PC-9 (cell line): ENCODE data around the gene SHC2. TPM values are rescaled to one million over a fixed set of nuclear protein-coding genes. Genes with fewer than 3 reads are reported as not detected.

ENCODE experiments used
- BruUV-seq: library from RNA; stranded (reverse); fragments of 400-500 nt; replicated peaks from 2 replicates; lab custom pipeline; 2021; lab: Mats Ljungman, UMichigan
- CTCF ChIA-PET: fragments of 300-600 bp; sonication (Branson Sonifier 250); formaldehyde crosslinking; loops from one replicate; lab custom pipeline; 2022; ENCODE audit warnings: antibody characterized with exemption; lab: Charles Lee
- POLR2A ChIA-PET: fragments of 300-600 bp; sonication (Branson Sonifier 250); formaldehyde crosslinking; loops from one replicate; lab custom pipeline; 2022; ENCODE audit warnings: antibody characterized with exemption; ENCODE audit not compliant: unreplicated experiment; lab: Charles Lee
- DNase-seq, 2 experiments: peaks; one replicate each; pipeline versions ENCODE4 v3.0.0 to v3.0.0-alpha.2; 2015 to 2022; ENCODE audit warnings: mixed read lengths in 1 of 2
- H2AFZ ChIP-seq: fragments of 200-600 bp; sonication (generic); 2 replicates; pipeline ENCODE4 v1.8.1; 2017; ENCODE audit warnings: antibody characterized with exemption
- H3F3A ChIP-seq: fragments of 200-600 bp; sonication (generic); 2 replicates; pipeline ENCODE4 v1.8.1; 2017; ENCODE audit warnings: antibody characterized with exemption, mild to moderate bottlenecking, low read depth; ENCODE audit not compliant: insufficient read depth
- H3K27ac ChIP-seq: fragments of 200-600 bp; sonication (generic); 2 replicates; pipeline ENCODE4 v1.6.1; 2016; ENCODE audit warnings: mixed run types
- H3K27me3 ChIP-seq: fragments of 200-600 bp; sonication (generic); 2 replicates; pipeline ENCODE4 v1.6.1; 2016; ENCODE audit warnings: low read depth, mixed run types; ENCODE audit not compliant: insufficient read depth
- H3K36me3 ChIP-seq: fragments of 200-600 bp; sonication (generic); 2 replicates; pipeline ENCODE4 v1.6.1; 2016; ENCODE audit warnings: low read depth, mixed run types
- H3K4me1 ChIP-seq: fragments of 200-600 bp; sonication (generic); replicated peaks from 2 replicates; pipeline ENCODE4 v1.6.1; 2016; ENCODE audit warnings: mixed run types; ENCODE audit not compliant: insufficient read depth
- H3K4me2 ChIP-seq: fragments of 200-600 bp; sonication (generic); 2 replicates; pipeline ENCODE4 v1.6.1; 2017; ENCODE audit warnings: mixed run types
- H3K4me3 ChIP-seq: fragments of 200-600 bp; sonication (generic); 2 replicates; pipeline ENCODE4 v1.6.1; 2016; ENCODE audit warnings: mixed run types
- H3K79me2 ChIP-seq: fragments of 200-600 bp; sonication (generic); 2 replicates; pipeline ENCODE4 v1.6.1; 2017; ENCODE audit warnings: low read depth, mixed run types
- H3K9me2 ChIP-seq: fragments of 200-600 bp; sonication (generic); 2 replicates; pipeline ENCODE4 v1.8.1; 2017; ENCODE audit warnings: mild to moderate bottlenecking; ENCODE audit not compliant: insufficient read depth
- H3K9me3 ChIP-seq: fragments of 200-600 bp; sonication (generic); 2 replicates; pipeline ENCODE4 v1.8.1; 2016; ENCODE audit warnings: low read depth; ENCODE audit not compliant: insufficient read depth
- H4K20me1 ChIP-seq: fragments of 200-600 bp; sonication (generic); 2 replicates; pipeline ENCODE4 v1.8.1; 2017; ENCODE audit not compliant: insufficient read depth
- EZH2 ChIP-seq: fragments of 200-600 bp; sonication (generic); IDR thresholded peaks from 2 replicates; pipeline ENCODE4 v1.8.0; 2017; ENCODE audit warnings: antibody characterized with exemption, low read depth
- intact Hi-C: fragments of 100-400 bp; cut with micrococcal nuclease; formaldehyde crosslinking; loops from one replicate; pipeline ENCODE4 v1.10.0; 2022; ENCODE audit not compliant: unreplicated experiment
- total RNA-seq: library from RNA; stranded (reverse); gene quantifications from 2 replicates; pipeline ENCODE4 v1.2.3, GENCODE V29; 2021
- TF ChIP-seq, protein P1 (sequence below): fragments of 200-600 bp; sonication (generic); conservative IDR thresholded peaks from 2 replicates; pipeline ENCODE4 v1.6.1; 2017; ENCODE audit warnings: mixed run types, antibody characterized with exemption, mild to moderate bottlenecking, moderate library complexity

The SHC2 gene
- total RNA-seq, 1 experiment from 2014 or later, result 0.70 TPM

- DNase-seq, result no peak
- H3K4me1 ChIP-seq, result no peaks in the 10 kb centered on the region
- H3K79me2 ChIP-seq, result no peaks in the 10 kb centered on the region
- no peaks in the 10 kb centered on the region for H4K20me1 ChIP-seq
- no peaks in the 10 kb centered on the region for H3K9me2 ChIP-seq
- intact Hi-C loops, result no loop called here
- H3F3A ChIP-seq, result no peaks in the 10 kb centered on the region
- H3K27me3 ChIP-seq, result peaks cover 66% of the 10 kb centered on the region
- H3K27ac ChIP-seq, result no peak overlapping the region
- ChIA-PET POLR2A (no interaction called here), CTCF (no interaction called here)
- no TSS peak for BruUV-seq
- no peak for TF ChIP-seq EZH2
- TF ChIP-seq, protein P1, sequence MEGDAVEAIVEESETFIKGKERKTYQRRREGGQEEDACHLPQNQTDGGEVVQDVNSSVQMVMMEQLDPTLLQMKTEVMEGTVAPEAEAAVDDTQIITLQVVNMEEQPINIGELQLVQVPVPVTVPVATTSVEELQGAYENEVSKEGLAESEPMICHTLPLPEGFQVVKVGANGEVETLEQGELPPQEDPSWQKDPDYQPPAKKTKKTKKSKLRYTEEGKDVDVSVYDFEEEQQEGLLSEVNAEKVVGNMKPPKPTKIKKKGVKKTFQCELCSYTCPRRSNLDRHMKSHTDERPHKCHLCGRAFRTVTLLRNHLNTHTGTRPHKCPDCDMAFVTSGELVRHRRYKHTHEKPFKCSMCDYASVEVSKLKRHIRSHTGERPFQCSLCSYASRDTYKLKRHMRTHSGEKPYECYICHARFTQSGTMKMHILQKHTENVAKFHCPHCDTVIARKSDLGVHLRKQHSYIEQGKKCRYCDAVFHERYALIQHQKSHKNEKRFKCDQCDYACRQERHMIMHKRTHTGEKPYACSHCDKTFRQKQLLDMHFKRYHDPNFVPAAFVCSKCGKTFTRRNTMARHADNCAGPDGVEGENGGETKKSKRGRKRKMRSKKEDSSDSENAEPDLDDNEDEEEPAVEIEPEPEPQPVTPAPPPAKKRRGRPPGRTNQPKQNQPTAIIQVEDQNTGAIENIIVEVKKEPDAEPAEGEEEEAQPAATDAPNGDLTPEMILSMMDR, result no peak
- no peaks in the 10 kb centered on the region for H3K36me3 ChIP-seq
- no peak overlapping the region for H3K4me3 ChIP-seq
- no peaks in the 10 kb centered on the region for H3K9me3 ChIP-seq
- H2AFZ ChIP-seq, result no peak overlapping the region
- no peak overlapping the region for H3K4me2 ChIP-seq
These were observed 24.4 kb downstream of the SHC2 start for GRCh38 chr19:436413-436950.

DNA sequence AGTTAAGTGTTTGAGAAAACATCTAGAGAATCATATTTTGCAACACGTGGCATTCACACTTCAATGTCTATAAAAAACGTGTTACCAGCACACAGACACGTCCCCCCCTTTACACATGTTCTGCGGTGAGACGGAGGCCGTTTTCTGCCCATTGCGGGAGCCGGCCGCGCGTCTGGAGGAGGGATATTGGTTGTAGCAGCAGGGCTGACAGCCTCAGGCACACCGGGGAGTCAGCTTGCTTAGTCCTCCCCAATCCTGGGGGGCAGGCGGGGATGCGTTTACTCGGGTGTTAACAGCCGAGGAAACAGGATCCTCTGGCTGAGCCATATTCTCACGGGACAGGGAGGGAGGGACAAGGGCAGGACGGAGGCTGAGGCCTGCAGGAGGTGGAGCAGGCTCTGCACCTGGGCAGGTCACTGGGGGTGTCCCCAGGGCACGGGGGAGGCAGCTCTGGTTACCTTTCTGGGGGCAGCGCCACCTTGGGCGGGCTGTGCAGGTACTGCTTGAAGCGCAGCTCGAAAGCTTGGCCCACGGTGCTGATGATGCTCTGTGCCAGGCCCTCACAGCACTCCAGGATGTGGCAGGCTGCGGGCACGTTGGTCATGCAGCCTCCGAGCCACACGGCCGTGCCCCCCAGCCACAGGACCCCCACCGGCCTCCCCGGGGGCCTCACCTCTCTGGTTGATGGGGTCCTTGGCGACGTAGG, 25.0 kb downstream of the SHC2 start:
- Histone ChIP-seq H3K79me2 (no peaks in the 10 kb centered on the region), H3K4me1 (no peaks in the 10 kb centered on the region), H3K4me2 (no peak overlapping the region), H3K27ac (no peak overlapping the region), H3F3A (no peaks in the 10 kb centered on the region), H3K9me2 (no peaks in the 10 kb centered on the region), H3K9me3 (no peaks in the 10 kb centered on the region), H3K27me3 (peaks cover 60% of the 10 kb centered on the region), H3K36me3 (no peaks in the 10 kb centered on the region), H2AFZ (no peak overlapping the region), H4K20me1 (no peaks in the 10 kb centered on the region), H3K4me3 (no peak overlapping the region)
- DNase-seq, result no peak
- POLR2A ChIA-PET, result no interaction called here
- intact Hi-C loops, result no loop called here
- no TSS peak for BruUV-seq
- CTCF ChIA-PET, result interaction anchor here (0.5 kb wide), 1 partner anchor 281 kb away, joined by 4 read pairs; no protein-coding TSS in a partner anchor
- TF ChIP-seq EZH2, result no peak
- TF ChIP-seq, protein P1, result no peak

- ChIA-PET POLR2A (no interaction called here), CTCF (no interaction called here)
- Histone ChIP-seq H3K4me1 (no peaks in the 10 kb centered on the region), H3K4me2 (no peak overlapping the region), H3K27me3 (peaks cover 53% of the 10 kb centered on the region), H3K9me2 (no peaks in the 10 kb centered on the region), H3K4me3 (no peak overlapping the region), H3K36me3 (no peaks in the 10 kb centered on the region), H4K20me1 (no peaks in the 10 kb centered on the region), H3K9me3 (no peaks in the 10 kb centered on the region), H3K27ac (no peak overlapping the region), H3F3A (no peaks in the 10 kb centered on the region), H2AFZ (no peak overlapping the region), H3K79me2 (no peaks in the 10 kb centered on the region)
- intact Hi-C loops, result no loop called here
- no peak for TF ChIP-seq EZH2
- TF ChIP-seq, protein P1, result no peak
- no peak for DNase-seq
- no TSS peak for BruUV-seq
These were observed 25.7 kb downstream of the SHC2 start for GRCh38 chr19:435056-435706.
